ENCODE results near the gene EXOC6B.
A peak's percentile ranks its signal among the peaks of the same experiment; 100 is the strongest.

EXOC6B gene

DNA sequence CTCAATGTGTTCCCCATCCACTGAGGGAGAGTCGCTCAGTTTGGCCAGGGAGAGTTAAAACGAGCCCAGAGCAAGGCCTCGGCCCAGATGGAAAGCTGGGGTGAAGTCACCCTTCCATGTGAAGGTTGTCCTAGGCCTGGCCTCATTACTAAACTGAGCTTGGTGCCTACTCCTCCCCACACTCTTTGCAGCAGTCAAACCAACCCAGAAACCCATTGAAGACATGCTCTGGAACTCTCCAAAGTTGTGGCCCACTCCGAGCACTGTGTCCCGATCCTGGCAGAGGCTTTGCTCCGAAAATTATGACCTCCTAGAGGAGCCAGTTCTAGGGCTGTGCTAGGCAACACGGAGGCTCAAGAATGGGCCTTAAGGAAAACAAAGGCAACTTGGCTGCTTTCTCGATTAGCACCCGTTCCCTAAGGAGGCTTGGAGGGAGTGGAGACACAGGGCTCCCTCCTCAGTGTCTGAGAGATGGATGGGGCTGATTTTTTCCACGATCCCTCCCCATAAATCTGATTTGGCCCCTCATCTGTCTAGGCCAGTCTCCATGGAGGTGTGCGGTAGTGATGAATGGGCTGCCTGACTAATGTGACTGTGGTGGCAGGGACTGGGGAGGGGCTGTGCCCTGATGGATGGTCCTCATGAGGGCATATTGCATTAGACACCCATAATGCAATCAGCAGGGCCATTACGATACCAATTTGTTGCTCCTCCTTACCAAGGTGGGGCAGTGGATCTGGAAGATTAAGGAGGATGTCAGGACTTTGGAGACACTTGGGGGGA lies 666.4 kb downstream of the EXOC6B start:
- DNase-seq (ENCODE audit: low read depth): no peak

DNA sequence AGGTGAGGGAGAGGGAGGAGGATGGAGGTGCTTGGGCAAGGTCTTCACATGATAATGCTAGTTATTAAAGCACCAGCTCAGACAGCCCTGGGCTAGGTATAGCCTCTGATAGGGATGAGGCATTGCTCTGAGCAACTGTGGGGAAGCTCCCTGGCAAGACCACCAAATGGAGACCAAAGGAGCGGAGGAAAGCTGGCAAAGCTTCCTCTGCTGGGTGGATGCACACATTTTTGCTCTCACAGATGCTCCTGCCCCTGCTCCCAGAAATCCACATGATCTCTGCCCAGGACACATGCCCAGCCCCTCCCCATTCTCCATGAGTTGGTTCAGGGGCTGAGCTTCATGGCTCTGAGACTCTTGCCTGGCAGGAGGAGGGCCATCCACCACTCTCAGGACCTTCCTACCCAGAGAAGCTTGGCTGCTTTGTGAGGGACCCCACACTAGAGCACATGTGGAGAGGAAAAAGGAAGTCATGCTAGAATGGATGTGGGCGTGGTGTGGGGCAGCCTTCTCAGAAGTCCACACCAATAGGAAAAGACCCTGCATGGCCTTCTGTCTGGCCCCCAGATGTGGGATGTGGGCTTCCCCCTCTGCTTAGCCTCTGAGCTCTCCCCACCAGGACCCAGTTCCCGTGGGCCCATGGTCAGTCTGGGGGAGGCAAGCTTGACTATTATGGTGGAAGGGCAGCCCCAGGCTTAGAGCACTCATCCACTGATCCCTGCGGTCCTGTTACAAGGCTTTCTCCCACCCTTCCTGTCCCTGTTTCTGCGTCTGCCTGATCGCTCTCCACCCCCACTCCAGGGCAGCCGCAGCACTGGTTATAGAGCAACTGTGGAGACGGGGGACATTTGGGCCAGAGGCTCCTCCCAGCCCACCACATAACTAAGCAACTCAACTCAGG lies 667.7 kb downstream of the EXOC6B start:
- DNase-seq (ENCODE audit: low read depth): no peak

DNA sequence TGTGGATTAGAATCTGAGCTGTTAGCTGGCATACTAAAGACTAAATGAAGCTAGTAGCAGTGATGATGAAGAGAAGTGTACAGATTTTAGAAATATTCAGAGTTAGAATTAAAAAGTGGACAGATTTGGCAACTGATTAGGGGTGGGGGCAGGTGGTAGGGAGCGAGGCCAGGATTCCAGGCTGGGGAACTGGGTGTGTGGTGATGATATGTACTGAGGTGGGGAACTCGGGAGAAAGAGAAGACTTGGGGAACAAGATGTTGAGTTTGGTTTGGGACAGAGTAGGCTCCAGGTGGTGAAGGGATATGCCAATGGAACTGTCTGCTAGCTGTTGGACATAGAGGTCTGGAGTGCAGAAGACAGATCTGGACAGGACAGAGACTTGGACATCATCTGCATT lies 669.0 kb downstream of the EXOC6B start:
- DNase-seq (ENCODE audit: low read depth): no peak

DNA sequence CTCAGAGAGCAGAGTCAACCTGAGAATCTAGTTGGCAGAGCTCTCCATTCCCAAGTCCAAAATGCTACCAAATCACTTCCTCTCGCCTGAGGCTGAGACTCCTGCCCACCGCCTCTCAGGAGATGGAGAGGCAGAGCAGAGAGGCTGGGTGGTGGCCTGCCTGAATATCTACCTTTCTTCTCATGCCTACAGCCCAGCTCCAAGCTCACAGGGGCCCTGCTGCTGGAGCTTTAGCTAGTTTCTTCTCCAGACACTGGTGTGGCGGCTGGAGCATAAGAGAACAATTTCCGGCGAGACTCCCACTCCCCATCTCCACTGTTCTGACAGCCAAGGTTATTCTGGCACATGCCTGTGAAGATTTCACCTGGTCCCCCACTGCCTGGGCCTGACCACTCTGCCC lies 670.1 kb downstream of the EXOC6B start:
- no peak for DNase-seq (ENCODE audit: low read depth)

DNA sequence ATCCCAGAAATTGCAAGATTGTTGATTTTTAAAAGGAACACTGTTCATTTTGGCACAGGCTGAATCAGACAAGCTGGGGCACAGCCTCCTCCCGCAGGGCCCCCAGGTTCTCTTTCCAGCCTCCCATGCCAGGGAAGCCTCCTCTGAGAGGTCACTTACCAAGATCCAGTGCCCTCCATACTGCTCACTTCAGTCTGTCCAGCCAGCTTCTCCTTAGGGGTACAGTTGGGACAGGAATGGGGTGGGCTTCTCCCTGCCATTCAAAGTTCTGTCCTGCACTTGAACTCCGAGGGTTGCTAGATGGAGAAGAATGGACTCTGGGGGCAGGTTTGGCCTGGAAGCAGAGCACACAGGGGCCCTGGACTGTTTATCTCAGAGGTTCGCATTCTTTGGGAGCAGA lies 670.7 kb downstream of the EXOC6B start:
- no peak for DNase-seq (ENCODE audit: low read depth)

DNA sequence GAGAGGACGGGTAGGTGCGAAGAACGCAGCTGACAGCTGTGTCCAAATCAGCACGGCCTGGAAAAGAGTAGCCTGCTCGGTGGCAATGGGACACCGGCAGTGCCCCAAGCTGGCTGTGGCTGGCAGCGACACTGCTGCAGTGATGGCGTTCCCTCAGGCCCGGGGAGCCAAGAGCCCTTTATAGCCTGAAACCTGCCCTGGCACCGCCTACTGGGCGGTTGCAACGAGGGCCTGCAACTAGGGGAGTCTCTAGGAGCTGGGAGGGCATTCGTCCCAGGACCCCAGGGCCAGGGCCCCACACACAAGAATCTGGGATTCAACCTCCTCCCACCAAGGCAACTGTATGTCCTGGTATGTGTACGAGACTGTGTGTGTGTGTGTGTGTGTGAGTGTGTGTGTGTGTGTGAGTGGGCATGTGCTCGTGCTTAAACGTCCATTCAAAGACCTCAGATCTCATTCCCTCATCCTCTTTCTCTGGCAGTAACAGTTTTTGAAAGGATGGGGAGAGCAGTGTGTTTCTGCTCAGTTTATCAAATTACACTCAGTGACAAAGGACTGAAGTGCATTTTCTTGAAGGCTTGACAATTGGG lies 671.4 kb downstream of the EXOC6B start:
- DNase-seq (ENCODE audit: low read depth): no peak

GRCh38 chr2:72153924-72154323 lies 671.9 kb downstream of the EXOC6B start:
- no peak for DNase-seq (ENCODE audit: low read depth)

GRCh38 chr2:72153026-72153791 lies 672.6 kb downstream of the EXOC6B start:
- DNase-seq (ENCODE audit: low read depth): no peak

GRCh38 chr2:72150861-72151356 lies 674.9 kb downstream of the EXOC6B start:
- DNase-seq (ENCODE audit: low read depth): no peak

DNA sequence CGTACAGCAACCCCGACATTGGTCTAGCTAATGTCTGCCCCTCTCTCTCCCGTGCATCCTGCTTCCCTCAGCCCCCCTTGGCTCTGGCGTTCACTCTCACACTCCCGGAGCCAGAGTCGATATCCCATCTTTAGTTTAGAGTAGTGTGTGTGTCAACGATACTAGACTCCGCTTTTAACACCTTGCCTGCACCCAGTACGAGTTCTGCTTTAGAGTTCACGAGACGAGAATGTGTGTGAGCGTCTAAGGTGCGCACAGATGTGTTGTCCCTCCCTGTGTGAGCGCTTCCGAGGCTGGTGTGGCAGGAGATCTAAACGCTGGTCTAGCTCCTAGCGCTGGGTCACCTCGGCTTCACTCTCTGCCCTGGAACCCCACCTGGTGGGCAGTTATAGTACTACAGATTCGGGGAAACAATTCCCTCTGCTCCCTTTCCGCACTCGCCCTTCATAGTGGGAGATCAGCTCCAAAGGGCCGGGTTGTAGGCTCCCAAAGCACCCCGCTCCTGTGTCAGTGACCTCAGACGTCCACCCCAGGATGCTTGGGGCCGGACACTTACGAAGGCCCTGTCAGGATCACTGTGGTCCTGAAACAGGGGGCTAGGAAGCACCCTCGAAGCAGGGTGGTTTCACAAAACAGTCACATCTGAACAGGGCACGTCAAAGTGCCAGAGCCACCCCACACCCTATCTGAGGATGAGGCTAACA lies 675.5 kb downstream of the EXOC6B start:
- DNase-seq (ENCODE audit: low read depth): peak; percentile 81

GRCh38 chr2:72149556-72150156 lies 676.2 kb downstream of the EXOC6B start:
- no peak for DNase-seq (ENCODE audit: low read depth)

GRCh38 chr2:72148837-72149555 lies 676.8 kb downstream of the EXOC6B start:
- peak; percentile 41 for DNase-seq (ENCODE audit: low read depth)

DNA sequence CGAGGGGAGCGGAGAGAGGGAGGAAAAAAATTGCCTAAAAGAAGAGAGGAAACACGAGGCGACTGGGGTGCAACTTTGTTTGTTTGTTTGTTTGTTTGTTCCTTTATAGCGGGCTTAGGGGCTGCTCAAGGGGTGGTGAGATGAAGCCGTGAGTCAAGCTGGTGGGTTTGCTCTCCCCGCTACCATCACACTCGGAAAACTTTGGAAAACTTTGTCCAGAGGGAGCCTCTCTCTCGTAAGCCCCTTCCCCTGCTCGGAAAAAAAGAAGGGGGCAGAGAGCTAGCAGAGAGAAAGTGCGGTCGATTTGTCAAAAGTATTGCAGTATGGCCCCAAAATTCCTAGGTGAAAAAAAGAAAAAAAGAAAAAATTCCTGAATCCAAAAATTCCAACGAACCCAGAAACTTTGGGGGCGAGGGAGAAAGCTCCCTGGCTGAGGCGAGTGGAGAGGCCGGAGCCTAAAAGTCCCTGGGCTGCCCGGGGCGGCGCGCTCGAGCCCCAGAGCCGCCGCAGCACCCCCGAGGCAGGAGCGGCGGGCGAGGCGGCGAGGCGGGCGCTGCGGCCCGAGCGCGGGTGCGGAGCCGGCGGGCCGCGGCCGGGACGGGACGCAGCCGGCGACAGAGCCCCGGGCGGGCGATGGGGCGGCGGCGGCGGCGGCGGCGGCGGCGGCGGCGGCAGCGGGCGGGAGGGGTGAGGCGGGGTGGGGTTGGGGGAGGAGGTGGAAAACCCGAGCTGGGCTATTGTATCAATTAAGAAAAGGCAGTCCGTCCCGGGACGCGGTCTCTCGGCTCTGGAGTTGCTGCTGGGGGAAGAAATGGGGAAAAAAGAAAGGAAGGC lies 677.6 kb downstream of the EXOC6B start:
- DNase-seq (ENCODE audit: low read depth): no peak

DNA sequence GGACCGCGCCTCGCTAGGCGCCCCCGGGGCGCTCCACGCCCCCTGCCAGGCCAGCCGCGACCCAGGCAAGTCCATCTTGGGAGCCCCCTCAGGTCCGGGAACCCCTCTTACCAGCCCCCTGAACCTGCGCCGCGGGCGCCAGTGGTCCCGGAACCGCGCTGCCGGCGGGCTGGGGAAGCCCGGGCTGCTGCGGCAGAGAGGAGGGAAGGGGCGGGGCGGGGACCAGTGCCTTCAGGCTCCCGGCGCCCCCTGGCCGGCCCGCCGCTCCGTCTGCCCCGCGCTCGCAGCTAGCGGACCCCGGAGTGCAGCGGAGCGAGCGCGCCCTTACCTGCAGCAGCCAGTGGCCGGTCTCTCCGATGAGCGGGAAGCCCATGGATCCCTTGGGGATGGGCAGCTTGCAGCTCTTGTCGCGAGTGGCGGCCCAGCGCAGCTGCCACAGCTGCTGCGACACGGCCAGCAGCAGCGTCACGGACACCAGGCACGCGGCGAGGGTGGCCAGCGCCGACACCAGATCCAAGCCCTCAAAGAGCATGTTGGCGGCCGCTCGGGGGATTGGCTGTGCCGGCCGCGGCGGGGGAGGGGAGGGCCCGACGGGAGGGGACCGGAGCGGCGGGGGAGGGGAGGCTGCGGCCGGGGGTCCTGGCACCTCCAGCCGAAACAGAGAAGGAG lies 678.4 kb downstream of the EXOC6B start, which contains the start of gene CYP26B1:
Gene CYP26B1 (minus strand): TSS at position 560 of the 669 bp plus-strand sequence. CDS start 28 bp downstream, at position 532.
- DNase-seq (ENCODE audit: low read depth): no peak

GRCh38 chr2:72146347-72147302 lies 679.2 kb downstream of the EXOC6B start:
- DNase-seq (ENCODE audit: low read depth): no peak

DNA sequence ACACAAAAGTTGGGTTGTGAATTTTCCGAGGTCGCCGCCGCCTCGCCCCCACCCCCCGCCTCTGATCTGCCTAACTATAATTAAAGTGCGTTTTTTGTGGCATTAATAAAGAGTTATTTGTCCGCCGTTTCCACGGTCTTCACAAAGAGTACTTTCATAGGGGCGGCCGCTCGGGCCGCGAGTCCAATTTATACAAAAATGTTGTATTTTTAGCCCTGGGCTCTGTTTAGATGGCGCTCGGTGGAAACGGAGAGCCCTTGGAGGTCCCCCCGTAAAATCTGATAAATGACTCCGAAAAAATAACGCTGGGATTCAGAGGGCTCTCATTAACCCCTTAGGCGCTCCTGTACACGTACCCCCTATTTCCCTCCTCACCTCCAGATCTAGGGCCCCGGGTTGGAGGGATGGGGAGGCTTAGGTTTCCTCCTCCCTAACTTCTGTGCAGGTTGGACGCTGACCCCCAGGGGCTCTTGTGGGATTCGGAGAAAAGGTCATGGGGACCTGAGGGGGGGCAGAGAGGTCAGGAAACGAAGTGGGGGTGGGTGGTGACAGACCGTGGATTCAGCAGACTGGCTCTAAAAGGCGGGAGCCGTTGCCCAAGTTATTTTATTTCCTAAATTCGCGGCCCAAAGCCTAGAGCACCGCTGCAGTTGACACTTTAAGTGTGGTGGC lies 680.0 kb downstream of the EXOC6B start:
- DNase-seq (ENCODE audit: low read depth): no peak

GRCh38 chr2:72145289-72145657 lies 680.6 kb downstream of the EXOC6B start:
- DNase-seq (ENCODE audit: low read depth): no peak

All from ELR (cell line).